Measurements from ENCODE around the gene VIPR2.

DNA sequence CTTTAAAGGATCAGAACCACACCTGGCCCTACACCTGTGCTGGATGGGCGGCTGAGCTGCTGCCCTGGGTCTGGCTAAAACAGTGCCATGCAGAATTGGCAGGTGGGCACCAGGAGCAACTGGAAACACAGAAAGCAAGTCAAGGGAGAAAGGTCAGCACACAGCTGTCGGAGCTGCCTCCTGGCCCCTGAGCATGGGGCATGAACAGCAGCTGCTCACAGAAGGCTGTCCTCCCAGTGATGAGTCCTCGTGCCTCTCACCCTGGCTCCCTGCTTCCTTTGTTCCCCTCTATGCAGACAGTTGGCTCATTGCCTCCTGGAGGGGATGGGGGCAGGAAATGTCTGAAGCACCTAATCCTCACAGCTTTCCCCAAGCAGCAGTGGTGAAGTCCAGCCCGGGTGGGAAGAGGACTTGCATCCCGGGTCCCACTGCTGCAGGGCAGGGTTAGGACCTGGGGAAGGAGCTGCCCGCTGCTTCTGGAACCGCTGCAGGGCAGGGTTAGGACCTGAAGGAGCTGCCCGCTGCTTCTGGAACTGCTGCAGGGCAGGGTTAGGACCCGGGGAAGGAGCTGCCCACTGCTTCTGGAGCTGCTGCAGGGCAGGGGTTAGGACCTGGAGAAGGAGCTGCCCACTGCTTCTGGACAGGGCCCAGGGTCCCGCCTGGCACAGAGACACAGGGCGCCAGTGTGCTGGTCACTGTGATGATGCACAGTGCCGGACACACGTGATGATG lies 37.3 kb downstream of the VIPR2 start:
- no peak for TF ChIP-seq POLR2AphosphoS5 (IDR thresholded peaks at IDR 0.05; ENCODE audit: low read depth, low read length)
- no peak for TF ChIP-seq TAF1 (IDR thresholded peaks at IDR 0.05; ENCODE audit: low read depth, low read length)
- no peak for TF ChIP-seq POLR2A (IDR thresholded peaks at IDR 0.05; ENCODE audit: low read depth, low read length)
- TF ChIP-seq SPI1 (IDR thresholded peaks at IDR 0.05; ENCODE audit: low read depth, low read length): no peak
